Right hindlimb (tissue), 1 donor: ENCODE data around the gene FAM110D.

Source experiments
- DNase-seq: peaks from one replicate; pipeline ENCODE4 v3.0.0-alpha.2; 2018

The FAM110D gene

GRCh38 chr1:26164036-26164860 is 5.4 kb downstream of the FAM110D start:
- DNase-seq: peak; percentile 56

- DNase-seq: no peak
Measured at GRCh38 chr1:26164861-26165842, 6.3 kb downstream of the FAM110D start.

- no peak for DNase-seq
Measured at GRCh38 chr1:26166719-26167281, 7.9 kb downstream of the FAM110D start.

DNA sequence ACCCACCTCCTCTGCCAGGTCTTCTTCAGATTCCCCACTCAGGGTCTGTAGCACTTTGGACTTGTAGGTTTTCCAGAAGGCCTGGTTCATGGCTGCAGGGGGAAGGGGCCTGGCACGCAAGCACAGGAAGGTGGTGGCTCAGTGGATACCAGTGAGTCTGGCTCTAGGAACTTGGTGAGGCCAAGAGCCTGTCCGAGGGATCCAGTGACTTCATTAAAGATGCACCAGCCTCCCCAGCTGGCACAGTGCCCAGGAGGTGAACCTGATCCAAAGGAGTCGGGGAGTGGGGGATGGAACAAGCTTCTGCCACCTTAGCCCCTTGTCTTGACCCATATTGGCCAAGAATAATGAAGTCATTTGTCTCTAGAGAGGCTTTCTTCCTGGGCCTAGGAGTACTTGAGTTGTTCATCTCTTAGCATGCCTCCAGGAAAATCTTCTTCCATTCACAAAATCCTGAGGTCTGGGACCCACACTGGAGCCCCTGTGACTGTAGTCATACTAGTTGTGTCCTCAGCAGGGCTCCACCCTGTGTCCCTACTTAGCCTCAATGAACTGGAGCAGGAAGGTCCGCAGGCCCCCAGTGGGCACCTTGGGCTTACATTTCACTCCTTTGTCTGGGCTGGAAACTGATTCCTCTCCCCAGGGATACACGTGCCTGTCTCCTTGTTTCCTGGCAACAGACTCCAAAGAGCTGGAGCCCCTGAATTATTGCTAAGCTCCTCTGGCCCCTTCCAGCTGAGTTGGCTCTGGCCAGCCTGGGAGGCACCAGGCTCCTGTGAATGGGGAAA is 9.7 kb downstream of the FAM110D start, which contains the start of gene C1orf232:
Gene C1orf232, minus strand, starts transcription at position 554 of the 788 bp plus-strand sequence. Its CDS starts 464 bp downstream, at position 90.
- no peak for DNase-seq

GRCh38 chr1:26169198-26169554 is 10.3 kb downstream of the FAM110D start:
- no peak for DNase-seq

DNA sequence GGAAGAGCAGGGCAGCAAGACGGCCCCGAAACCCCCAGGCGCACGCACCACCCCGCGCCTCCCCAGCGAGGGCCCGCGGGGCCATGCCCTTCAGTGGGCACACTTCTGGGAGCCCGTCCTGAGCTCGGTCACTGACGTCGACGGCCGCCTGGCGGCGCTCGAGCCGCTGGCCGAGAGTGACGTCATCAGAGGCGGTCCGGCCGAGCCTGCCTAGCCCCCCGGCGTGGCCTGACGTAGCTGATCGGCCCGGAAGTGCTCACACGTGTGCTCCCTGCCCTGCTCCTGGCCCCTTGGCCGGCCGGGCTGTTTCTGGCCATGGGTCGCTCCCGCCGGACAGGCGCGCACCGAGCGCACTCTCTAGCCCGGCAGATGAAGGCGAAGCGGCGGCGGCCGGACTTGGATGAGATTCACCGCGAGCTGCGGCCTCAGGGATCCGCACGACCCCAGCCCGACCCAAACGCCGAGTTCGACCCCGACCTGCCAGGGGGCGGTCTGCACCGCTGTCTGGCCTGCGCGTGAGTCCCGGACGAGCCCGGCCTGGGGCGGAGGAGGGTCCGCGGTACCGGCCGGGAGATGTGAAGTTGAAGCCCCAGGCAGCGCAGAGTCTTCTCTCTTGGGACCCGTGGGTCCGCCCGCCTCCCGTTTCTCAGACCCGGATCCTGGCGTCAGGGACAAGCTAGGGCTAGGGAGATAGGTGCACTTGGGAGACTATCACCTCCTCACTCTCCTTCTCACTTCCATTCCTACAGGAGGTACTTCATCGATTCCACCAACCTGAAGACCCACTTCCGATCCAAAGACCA is 11.0 kb downstream of the FAM110D start, which contains the start of gene ZNF593:
Gene ZNF593, plus strand, starts transcription at position 240 of the 803 bp plus-strand sequence. Its CDS starts 76 bp downstream, at position 316.
- peak; percentile 93 for DNase-seq

- DNase-seq: no peak
Measured at GRCh38 chr1:26170472-26170821, 11.6 kb downstream of the FAM110D start.

- no peak for DNase-seq
Measured at GRCh38 chr1:26171084-26172072, 12.5 kb downstream of the FAM110D start, which contains the start of gene ZNF593OS. TSS of gene ZNF593OS (minus strand) at chr1:26171832. CDS start at chr1:26171661, 171 bp downstream.

DNA sequence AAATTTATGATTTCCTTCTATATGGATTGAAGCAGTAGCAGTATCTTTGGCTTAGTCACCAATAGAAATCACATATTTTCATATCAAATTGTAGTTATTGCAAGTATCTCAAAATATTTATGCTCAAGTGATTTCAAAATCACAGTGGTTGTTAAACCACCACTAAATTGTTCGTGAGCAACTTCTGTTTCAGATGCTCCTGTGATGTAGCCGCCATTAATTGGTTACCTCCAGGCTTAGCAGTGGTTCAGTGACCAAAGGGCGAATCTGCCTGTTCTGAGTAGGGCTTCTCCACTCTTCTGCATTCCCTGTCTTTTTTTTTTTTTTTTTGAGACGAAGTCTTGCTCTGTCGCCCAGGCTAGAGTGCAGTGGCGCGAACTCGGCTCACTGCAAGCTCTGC is 16.5 kb downstream of the FAM110D start:
- DNase-seq: no peak

DNA sequence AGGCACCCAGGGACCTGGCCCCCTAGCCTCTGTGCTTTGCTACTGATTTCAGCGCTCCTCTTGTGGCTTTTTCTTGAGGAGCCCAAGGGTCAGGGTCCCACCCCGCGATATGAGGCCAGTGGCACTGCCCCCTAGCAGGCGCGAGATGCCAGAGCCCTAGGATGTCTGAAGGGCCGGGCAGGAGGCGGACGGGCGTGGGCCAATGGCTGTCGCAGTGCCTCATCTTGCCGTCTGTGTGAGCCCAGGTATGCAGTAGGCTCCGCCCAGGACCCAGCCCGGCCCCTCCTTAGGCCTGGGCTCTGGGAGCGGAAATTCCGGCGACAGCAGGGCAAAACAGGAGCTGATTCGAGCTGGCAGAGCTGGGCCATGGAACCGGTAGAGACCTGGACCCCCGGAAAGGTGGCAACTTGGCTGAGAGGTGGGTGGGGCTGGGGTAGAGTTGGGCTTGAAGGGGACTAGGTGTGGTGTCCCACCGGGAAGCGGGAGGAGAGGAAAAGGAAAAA is 18.4 kb downstream of the FAM110D start, which contains the start of gene CNKSR1:
Gene CNKSR1, plus strand, starts transcription at position 310 of the 503 bp plus-strand sequence. Its CDS starts 57 bp downstream, at position 367.
- no peak for DNase-seq

GRCh38 chr1:26180010-26180506 is 21.2 kb downstream of the FAM110D start:
- no peak for DNase-seq

DNA sequence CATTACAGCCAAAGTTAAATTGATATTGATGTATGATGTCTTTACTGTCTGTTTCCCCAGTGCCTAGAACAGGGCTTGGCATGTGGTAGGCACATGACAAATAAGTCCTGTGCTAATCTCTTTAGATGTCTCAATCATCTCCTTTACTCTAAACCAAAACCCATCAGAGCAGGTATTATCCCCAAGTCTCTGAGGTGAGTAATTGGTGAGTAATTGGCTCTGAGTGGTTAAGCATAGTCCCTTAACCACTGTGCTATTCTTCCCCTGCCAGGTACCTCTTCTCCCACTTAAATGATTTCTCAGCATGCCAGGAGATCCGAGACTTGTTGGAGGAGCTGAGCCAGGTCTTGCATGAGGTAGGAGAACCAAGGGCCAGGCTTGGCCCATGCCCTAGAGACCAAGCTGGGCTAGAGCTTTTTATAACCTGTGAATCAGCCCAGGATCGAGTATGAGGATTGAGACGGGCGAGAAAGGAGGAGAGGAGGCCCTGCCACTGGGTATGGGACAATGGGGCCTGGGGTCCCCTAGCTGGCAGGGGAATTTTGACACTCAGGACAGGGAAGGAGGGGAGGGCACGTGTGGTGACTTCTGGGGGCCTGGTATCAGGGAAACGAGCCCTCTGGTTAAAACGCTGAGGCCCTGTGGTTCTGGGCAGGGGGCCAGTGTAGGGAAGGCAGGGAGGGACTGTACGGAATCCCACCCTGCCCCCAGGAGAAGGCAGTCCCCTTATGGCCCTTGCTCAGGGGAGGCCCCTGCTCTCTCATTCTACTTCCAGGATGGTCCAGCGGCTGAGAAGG is 22.9 kb downstream of the FAM110D start:
- DNase-seq: no peak

- DNase-seq: no peak
Measured at GRCh38 chr1:26182383-26182696, 23.5 kb downstream of the FAM110D start.

DNA sequence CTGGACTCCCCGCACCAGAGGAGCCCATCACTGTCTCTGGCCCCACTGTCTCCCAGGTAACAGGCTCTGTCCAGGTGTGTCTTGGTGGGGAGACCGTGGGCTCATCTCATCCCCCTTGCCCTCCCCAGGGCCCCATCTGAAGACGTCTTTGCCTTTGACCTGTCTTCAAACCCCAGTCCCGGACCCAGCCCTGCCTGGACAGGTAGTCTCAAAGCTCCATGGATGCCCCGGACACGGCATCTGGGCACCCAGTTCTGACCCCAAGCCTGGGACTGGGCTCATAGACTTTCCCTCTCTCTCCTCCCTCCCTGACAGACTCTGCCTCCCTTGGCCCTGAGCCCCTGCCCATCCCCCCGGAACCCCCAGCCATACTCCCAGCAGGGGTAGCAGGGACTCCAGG is 25.2 kb downstream of the FAM110D start:
- no peak for DNase-seq

- no peak for DNase-seq
Measured at GRCh38 chr1:26184883-26185282, 26.0 kb downstream of the FAM110D start.

- no peak for DNase-seq
Measured at GRCh38 chr1:26187882-26188281, 29.0 kb downstream of the FAM110D start.

DNA sequence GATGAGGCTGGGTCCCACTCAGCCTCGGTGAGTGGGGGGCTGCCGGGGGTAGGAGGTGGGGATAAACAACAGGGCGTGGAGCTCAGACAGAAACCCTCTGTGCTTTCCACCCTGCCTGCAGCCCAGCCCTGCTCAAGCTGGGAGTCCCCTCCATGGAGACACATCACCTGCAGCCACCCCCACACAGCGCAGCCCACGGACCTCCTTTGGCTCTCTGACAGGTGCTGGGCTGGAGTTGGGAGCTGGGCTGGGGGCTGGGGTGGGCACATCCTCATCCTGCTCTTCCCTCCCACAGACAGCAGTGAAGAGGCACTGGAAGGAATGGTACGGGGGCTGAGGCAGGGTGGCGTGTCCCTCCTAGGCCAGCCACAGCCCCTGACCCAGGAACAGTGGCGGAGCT is 29.6 kb downstream of the FAM110D start:
- DNase-seq: no peak

GRCh38 chr1:26189331-26189730 is 30.5 kb downstream of the FAM110D start:
- DNase-seq: no peak
